OCI-LY3 (cell line): Measurements from ENCODE around the gene DIP2C.

Source experiments
- CTCF ChIP-seq: fragments of 200-600, 300-600 bp; sonication (generic); IDR thresholded peaks from 2 replicates; pipeline ENCODE4 v1.5.1; 2014; ENCODE audit warnings: antibody characterized with exemption, low read length, low read depth
- EZH2phosphoT487 ChIP-seq: fragments of 200-600 bp; shearing (Covaris generic); IDR thresholded peaks from 2 replicates; pipeline ENCODE4 v1.6.1; 2018; ENCODE audit warnings: antibody characterized with exemption, mixed run types, low read depth

GRCh38 chr10:668786-669485, 20.5 kb downstream of the DIP2C start:
- no peak for TF ChIP-seq CTCF
- TF ChIP-seq EZH2phosphoT487, result no peak
